SW480 (cell line): ENCODE measurements around the gene BTRC.

Source experiments
- DNase-seq: peaks from one replicate; pipeline ENCODE4 v3.0.0-alpha.2; 2016; ENCODE audit warnings: low spot score

Gene BTRC

GRCh38 chr10:101484175-101484745 lies 130.3 kb downstream of the BTRC start:
- no peak for DNase-seq

DNA sequence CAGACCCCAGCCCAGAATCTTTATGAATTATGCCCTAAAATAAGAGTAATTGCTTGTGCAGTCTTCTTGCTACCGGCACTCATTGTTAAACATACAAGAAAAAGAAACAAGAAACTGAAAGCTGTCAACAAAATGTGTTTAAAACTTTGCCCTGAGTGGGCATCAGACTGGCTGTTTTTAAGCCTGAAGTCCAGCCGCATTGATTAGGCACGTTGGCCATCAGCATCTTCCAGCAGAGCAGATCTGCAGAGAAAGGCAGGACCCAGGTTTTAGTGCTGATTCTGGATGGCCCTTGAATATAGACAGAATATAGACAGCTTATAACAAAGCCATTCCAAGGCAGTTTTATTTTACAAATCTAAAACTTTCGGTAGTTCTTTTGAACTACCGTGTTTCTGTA lies 131.2 kb downstream of the BTRC start:
- no peak for DNase-seq

DNA sequence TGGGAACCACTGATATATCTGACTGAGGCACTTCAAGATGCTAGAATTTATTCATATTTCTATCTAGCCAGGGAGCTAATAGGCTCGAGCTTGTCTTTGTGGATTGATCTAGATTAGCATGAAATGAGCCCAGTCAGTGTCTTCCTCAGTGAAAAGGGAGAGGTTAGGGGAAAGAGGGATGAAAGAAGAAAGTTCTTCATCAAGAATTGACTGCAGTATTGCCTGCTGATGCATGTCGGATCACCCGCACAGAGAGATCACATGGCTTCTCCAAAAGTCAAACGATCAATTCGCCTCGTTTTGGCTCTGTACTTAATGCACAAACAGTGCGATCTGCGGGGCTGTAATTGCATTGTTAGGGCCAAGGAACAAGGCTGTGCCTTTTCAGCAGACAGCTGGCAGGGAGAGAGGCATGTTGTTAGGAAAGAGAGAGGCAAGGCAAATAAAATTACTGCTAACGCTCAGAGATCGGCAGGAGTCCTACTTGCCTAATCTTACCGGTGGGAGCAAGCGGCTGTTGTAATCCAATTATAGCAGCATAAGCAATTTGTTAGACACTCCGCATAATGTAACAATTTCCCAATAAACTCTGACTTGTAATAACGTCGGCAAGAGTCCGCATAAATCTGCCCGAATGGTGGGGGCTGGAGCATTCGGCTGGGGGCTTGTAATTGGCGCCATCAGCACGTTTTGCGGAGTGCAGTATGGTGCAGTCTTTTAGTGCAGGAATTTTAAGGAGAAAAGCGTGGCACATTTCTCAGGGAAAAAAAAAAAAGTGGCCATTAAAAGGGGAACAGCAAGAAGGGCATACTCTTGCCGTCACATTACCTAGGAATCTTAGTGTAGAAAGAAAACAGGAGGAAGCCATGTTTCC lies 132.0 kb downstream of the BTRC start:
- DNase-seq: no peak

- no peak for DNase-seq
Observed at GRCh38 chr10:101487399-101487798, 133.4 kb downstream of the BTRC start.

- peak; percentile 78 for DNase-seq
Observed at GRCh38 chr10:101489355-101489754, 135.4 kb downstream of the BTRC start.

GRCh38 chr10:101490026-101490425 lies 136.1 kb downstream of the BTRC start:
- no peak for DNase-seq

- no peak for DNase-seq
Observed at GRCh38 chr10:101492205-101492604, 138.2 kb downstream of the BTRC start.

DNA sequence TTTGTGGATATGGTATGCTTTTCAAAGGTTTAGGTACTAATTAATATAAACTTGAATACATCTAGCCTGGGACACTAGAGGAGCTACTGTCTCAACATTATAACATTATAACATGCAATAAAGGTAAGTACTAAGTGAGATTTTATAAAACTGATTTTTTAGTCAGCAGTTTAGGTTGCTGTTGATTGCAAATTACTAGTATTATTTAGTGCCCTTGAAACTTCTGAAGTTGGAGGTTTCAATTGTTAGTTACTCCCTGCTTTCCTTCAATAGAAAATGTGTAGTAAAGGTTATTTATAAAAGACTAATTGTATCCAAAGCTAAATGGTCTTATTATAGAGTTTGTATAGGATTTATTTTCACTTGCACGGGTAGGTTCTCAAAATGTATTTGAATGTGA lies 138.8 kb downstream of the BTRC start:
- no peak for DNase-seq

GRCh38 chr10:101493249-101493648 lies 139.3 kb downstream of the BTRC start:
- DNase-seq: no peak

DNA sequence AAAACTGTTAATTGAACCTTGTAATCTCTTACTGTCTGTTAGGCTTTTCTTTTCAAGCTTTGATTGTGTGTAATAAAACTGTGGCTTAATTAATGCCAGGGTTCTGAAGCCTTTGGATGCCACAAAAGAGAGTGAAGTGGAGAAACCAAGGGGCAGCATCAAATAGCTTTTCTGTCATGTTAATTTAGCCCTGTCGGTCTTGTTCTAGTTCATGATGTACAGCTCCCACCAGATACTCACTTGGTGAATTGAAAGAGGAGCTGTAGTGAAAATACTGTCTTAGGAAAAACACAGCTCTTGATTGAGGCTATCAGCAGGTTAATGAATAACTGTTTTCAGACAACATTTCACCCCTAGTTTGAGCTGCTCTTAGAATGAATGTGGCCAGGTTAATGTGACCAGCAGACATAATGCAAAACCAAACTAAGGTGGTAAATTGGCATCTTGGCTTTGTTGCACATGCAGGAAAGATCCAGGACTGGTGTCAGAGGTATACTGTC lies 139.9 kb downstream of the BTRC start:
- peak; percentile 21 for DNase-seq

DNA sequence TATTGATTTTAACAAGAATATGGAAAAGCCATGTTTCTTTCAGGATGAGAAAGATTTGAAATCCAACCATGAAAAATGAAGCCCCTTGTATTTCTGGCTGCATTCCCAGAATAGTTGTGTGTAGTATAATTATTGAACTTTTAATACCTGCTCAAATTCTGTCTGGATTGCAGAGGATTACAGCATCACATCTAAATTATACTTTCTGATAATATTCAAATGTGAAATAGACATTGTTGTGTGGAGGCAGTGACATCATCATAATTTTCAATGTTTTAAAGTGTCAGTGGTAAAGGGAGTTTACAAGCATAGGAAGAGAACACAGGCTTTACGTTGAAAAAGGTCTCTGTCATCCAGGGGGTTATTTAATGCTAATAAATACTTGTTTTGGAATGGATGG lies 140.7 kb downstream of the BTRC start:
- DNase-seq: no peak

- peak; percentile 31 for DNase-seq
Observed at GRCh38 chr10:101495324-101495925, 141.5 kb downstream of the BTRC start.

GRCh38 chr10:101504438-101504837 lies 150.5 kb downstream of the BTRC start:
- no peak for DNase-seq

GRCh38 chr10:101506829-101507661 lies 153.1 kb downstream of the BTRC start:
- no peak for DNase-seq

- DNase-seq: no peak
Observed at GRCh38 chr10:101507828-101508227, 153.9 kb downstream of the BTRC start.

DNA sequence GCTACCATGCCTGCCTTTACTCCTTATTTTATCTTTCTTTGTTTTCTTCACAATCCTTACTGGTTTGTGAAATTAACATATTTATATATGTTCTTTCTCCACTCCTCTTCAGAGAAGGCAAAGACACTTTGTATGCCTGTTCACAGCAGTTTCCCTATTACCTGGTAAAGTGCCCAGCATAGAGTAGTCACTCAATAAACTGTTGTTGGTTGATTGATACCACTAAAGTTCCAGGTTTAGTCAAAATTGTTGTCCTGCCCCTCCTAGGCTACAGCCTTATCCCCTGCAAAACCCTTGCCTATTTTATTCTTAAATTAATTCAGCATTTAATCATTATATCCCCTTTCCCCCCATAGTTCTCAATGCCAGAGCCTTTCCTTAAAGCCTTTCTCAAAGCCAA lies 158.0 kb downstream of the BTRC start:
- no peak for DNase-seq

GRCh38 chr10:101512738-101513137 lies 158.8 kb downstream of the BTRC start:
- no peak for DNase-seq

- no peak for DNase-seq
Observed at GRCh38 chr10:101513733-101514132, 159.8 kb downstream of the BTRC start.

- DNase-seq: no peak
Observed at GRCh38 chr10:101525848-101526247, 171.9 kb downstream of the BTRC start.

GRCh38 chr10:101529207-101529606 lies 175.2 kb downstream of the BTRC start:
- DNase-seq: no peak

DNA sequence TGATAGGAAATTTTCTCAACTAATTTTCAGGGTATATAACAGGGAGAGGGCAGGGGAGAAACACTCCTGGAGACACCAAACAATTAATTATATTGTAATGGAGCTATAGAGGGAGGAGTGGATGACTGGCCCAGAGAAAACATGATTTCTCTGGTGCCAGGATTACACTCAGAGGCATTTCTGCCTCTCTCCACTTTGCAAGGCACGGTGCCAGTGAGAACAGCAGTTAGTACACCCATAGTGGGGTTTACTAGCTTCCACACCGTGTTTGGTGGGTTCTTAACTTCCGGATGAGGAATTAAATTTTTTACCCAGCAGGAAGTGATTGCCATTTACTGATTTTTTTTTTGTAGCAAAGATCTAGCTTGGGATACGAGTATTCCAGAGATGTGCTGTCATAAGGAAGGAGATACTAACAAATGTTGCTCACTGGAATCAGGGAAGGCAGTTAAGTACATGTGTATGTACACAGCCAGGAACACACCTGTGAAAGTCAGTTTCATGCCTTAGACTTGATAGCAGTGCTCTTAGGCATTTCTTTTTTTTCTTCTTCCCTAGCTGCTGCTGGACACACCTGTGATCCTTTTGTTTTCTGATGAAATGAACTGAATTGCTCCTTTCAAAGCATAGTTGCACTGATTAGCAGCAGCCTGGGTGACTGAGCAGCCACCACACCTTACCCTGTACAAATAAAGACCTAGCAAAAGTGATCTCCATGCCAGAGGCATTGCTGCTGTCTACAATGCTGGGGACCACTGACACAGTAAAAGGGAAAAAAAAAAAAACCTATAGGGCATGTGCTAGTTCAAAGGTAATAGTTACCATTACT lies 176.0 kb downstream of the BTRC start:
- no peak for DNase-seq
